MM.1S (cell line): ENCODE measurements around the gene ECPAS.
"Not testable (repeated sequence)": the region's sequence is repeated elsewhere in the genome, so short reads cannot be mapped to it uniquely, and the experiment has no call there.

Experiments
- DNase-seq: peaks from one replicate; pipeline ENCODE4 v3.0.0-alpha.2; 2015
- H2AFZ ChIP-seq: fragments of 300-600 bp; sonication (generic); 2 replicates; pipeline ENCODE4 v1.6.0; 2016; ENCODE audit warnings: antibody characterized with exemption, low read length
- H3F3A ChIP-seq: fragments of 300-600 bp; sonication (generic); 2 replicates; pipeline ENCODE4 v1.6.1; 2016; ENCODE audit warnings: mild to moderate bottlenecking, antibody characterized with exemption, low read length, moderate library complexity, mixed read lengths; ENCODE audit not compliant: insufficient read depth
- H3K27ac ChIP-seq: fragments of 300-600 bp; sonication (generic); 2 replicates; pipeline ENCODE4 v1.5.1; 2016; ENCODE audit warnings: mild to moderate bottlenecking, low read length
- H3K27me3 ChIP-seq: fragments of 300-600 bp; sonication (generic); replicated peaks from 2 replicates; pipeline ENCODE4 v1.6.0; 2016; ENCODE audit warnings: low read length; ENCODE audit not compliant: insufficient read depth
- H3K36me3 ChIP-seq: fragments of 300-600 bp; sonication (generic); replicated peaks from 2 replicates; pipeline ENCODE4 v1.6.1; 2016; ENCODE audit warnings: mild to moderate bottlenecking, low read length, mixed read lengths; ENCODE audit not compliant: insufficient read depth
- H3K4me1 ChIP-seq: fragments of 300-600 bp; sonication (generic); 2 replicates; pipeline ENCODE4 v1.6.1; 2016; ENCODE audit warnings: low read length, mixed read lengths
- H3K4me2 ChIP-seq: fragments of 300-600 bp; sonication (generic); 2 replicates; pipeline ENCODE4 v1.6.0; 2016; ENCODE audit warnings: low read depth, low read length
- H3K4me3 ChIP-seq: fragments of 300-600 bp; sonication (generic); 2 replicates; pipeline ENCODE4 v1.5.1; 2016; ENCODE audit warnings: low read length, mixed read lengths
- H3K79me2 ChIP-seq: fragments of 300-600 bp; sonication (generic); 2 replicates; pipeline ENCODE4 v1.6.1; 2016; ENCODE audit warnings: mixed run types, low read length, mixed read lengths
- H3K9ac ChIP-seq: fragments of 300-600 bp; sonication (generic); 2 replicates; pipeline ENCODE4 v1.6.1; 2016; ENCODE audit warnings: low read length, mixed read lengths
- H3K9me2 ChIP-seq: fragments of 300-600 bp; sonication (generic); replicated peaks from 2 replicates; pipeline ENCODE4 v1.6.1; 2016; ENCODE audit warnings: mild to moderate bottlenecking, low read length, mixed read lengths; ENCODE audit not compliant: insufficient read depth
- H3K9me3 ChIP-seq: fragments of 300-600 bp; sonication (generic); replicated peaks from 2 replicates; pipeline ENCODE4 v1.6.1; 2016; ENCODE audit warnings: mild to moderate bottlenecking, low read length, mixed read lengths; ENCODE audit not compliant: insufficient read depth
- H4K20me1 ChIP-seq: fragments of 300-600 bp; sonication (generic); 2 replicates; pipeline ENCODE4 v1.6.1; 2016; ENCODE audit warnings: mild to moderate bottlenecking, low read length, moderate library complexity, mixed read lengths; ENCODE audit not compliant: insufficient read depth
- EZH2 ChIP-seq: fragments of 300-600 bp; sonication (generic); optimal IDR thresholded peaks from 2 replicates; pipeline ENCODE3; 2017; ENCODE audit warnings: low read depth, mild to moderate bottlenecking, antibody characterized with exemption, low read length, mixed read lengths
- EZH2phosphoT487 ChIP-seq: fragments of 300-600 bp; sonication (generic); IDR thresholded peaks from 2 replicates; pipeline ENCODE4 v1.6.1; 2018; ENCODE audit warnings: antibody characterized with exemption, low read length
- TF ChIP-seq, protein P1 (sequence below): fragments of 300-600 bp; sonication (generic); IDR thresholded peaks from 2 replicates; pipeline ENCODE4 v1.5.1; 2016; ENCODE audit warnings: antibody characterized with exemption, low read length, mixed read lengths

The ECPAS gene

DNA sequence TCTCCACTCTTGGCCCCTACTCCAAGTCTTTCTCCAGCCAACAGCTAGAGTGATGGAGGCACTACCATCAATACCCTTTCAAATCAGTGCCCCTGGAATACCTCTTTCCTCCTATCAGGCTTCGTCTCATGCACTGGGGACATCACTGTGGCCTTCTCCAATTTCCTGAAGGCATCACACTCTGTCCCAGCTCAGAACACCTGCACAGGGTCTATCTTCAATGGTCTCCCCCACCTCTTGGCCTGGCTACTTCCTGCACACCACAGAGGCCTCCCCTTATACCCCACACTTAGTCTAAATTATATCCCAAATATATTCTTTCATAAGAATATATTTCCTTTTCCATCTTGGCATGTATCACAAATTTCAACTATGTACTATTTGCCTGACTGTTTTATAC lies 34.5 kb downstream of the ECPAS start:
- DNase-seq = no peak

DNA sequence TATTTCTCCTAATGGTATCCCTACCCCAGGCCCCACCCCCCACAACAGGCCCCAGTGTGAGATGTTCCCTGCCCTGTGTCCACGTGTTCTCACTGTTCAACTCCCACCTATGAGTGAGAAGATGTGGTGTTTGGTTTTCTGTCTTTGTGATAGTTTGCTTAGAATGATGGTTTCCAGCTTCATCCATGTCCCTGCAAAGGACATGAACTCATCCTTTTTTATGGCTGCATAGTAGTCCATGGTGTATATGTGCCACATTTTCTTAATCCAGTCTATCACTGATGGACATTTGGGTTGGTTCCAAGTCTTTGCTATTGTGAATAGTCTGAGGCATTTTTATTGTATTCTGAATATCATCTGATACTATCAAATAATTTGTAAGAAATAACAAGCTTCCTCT lies 38.4 kb downstream of the ECPAS start:
- H3F3A ChIP-seq, H3K4me3 ChIP-seq, H3K36me3 ChIP-seq, H3K9me3 ChIP-seq, H4K20me1 ChIP-seq, H3K4me2 ChIP-seq, H3K27ac ChIP-seq, H3K9ac ChIP-seq, H3K27me3 ChIP-seq, DNase-seq, H3K4me1 ChIP-seq, H3K9me2 ChIP-seq, H2AFZ ChIP-seq: not testable (repeated sequence)
- H3K79me2 ChIP-seq = peaks cover 49% of the 10 kb centered on the region

More for the DNA sequence above, 34.5 kb downstream of the ECPAS start:
- Histone ChIP-seq H3K4me2 (no peak overlapping the region), H3F3A (no peaks in the 10 kb centered on the region), H3K27ac (no peak overlapping the region), H3K27me3 (no peaks in the 10 kb centered on the region), H3K79me2 (peaks cover 70% of the 10 kb centered on the region), H3K9me3 (no peaks in the 10 kb centered on the region), H2AFZ (no peak overlapping the region), H3K9me2 (no peaks in the 10 kb centered on the region), H4K20me1 (peaks cover 27% of the 10 kb centered on the region; the same call in 1 of the 2 replicates), H3K4me3 (no peak overlapping the region), H3K36me3 (no peaks in the 10 kb centered on the region; the same call in 1 of the 2 replicates), H3K4me1 (no peaks in the 10 kb centered on the region), H3K9ac (no peak overlapping the region)
- TF ChIP-seq EZH2 (no peak), EZH2phosphoT487 (no peak)
- TF ChIP-seq, protein P1, sequence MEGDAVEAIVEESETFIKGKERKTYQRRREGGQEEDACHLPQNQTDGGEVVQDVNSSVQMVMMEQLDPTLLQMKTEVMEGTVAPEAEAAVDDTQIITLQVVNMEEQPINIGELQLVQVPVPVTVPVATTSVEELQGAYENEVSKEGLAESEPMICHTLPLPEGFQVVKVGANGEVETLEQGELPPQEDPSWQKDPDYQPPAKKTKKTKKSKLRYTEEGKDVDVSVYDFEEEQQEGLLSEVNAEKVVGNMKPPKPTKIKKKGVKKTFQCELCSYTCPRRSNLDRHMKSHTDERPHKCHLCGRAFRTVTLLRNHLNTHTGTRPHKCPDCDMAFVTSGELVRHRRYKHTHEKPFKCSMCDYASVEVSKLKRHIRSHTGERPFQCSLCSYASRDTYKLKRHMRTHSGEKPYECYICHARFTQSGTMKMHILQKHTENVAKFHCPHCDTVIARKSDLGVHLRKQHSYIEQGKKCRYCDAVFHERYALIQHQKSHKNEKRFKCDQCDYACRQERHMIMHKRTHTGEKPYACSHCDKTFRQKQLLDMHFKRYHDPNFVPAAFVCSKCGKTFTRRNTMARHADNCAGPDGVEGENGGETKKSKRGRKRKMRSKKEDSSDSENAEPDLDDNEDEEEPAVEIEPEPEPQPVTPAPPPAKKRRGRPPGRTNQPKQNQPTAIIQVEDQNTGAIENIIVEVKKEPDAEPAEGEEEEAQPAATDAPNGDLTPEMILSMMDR = no peak

DNA sequence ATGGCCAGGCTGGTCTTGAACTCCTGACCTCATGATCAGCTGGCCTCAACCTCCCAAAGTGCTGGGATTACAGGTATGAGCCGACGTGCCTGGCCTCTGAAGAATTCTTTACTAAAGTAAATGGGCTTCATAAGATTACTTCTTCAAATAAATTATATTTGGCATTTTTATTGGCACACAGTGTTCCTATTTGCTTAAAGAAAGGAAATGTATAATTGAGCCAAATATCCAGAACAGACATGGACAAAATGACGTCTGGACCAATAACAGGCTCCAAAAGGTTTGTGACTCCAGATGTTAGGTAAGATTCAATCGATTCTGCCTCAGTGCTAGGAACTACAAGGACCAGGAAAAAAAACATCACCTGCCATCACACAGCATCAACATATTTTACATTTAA lies 40.7 kb downstream of the ECPAS start:
- Histone ChIP-seq H3K36me3 (peaks cover 19% of the 10 kb centered on the region; the same call in 1 of the 2 replicates), H4K20me1 (no peaks in the 10 kb centered on the region), H3K27me3 (no peaks in the 10 kb centered on the region), H3K4me3 (no peak overlapping the region), H3K9me3 (no peaks in the 10 kb centered on the region), H3K79me2 (peaks cover 39% of the 10 kb centered on the region), H3K9ac (no peak overlapping the region), H3F3A (no peaks in the 10 kb centered on the region), H2AFZ (no peak overlapping the region), H3K4me2 (no peak overlapping the region), H3K9me2 (no peaks in the 10 kb centered on the region), H3K27ac (no peak overlapping the region), H3K4me1 (no peaks in the 10 kb centered on the region)
- no peak for TF ChIP-seq EZH2phosphoT487
- TF ChIP-seq, protein P1 = no peak
- no peak for TF ChIP-seq EZH2
- no peak for DNase-seq

DNA sequence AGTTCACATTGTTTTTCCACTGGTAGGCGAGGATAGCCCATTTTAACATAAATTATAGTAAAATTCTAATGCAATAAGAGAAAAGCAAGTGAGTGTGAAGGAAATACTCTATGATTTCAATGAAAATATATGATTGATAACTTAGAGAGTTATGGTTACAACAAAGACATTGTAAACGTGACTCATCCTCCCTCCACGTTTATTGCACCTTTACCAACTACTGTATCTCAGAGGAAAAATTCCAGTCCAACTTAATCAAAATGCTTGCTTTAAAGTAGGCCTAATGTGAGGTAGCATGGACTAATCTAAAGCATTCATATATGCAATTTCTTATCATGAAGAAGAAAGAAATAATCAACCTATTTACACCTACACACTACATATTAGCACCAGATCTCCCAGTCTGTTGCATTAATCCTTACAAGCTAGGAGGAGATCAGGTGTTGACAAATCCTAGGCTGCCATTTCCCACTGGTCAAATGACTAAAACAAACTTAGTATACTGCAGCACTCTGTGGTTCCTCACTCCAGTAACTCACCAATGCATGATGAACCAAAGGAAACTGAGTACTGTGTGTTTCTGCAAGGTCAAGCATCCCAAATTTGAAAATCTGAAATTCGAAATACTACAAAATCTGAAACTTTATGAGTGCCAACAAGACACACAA lies 41.7 kb downstream of the ECPAS start:
- TF ChIP-seq, protein P1 = no peak
- TF ChIP-seq EZH2 (no peak), EZH2phosphoT487 (no peak)
- Histone ChIP-seq H3K9me2 (no peaks in the 10 kb centered on the region), H3K27ac (no peak overlapping the region), H3K4me3 (no peak overlapping the region), H3K9me3 (no peaks in the 10 kb centered on the region), H3K9ac (no peak overlapping the region), H2AFZ (no peak overlapping the region), H3K27me3 (no peaks in the 10 kb centered on the region), H3K36me3 (peaks cover 21% of the 10 kb centered on the region), H3K4me1 (no peaks in the 10 kb centered on the region), H3K79me2 (peaks cover 36% of the 10 kb centered on the region), H4K20me1 (no peaks in the 10 kb centered on the region), H3K4me2 (no peak overlapping the region), H3F3A (no peaks in the 10 kb centered on the region)
- DNase-seq = no peak
